ENCODE results near the gene TEX26.

The TEX26 gene

GRCh38 chr13:30974350-30974749 is 41.9 kb downstream of the TEX26 start:
- in situ Hi-C loops (cut with MboI; ENCODE audit: low sequenced_read_pairs) = no loop called here

- in situ Hi-C loops (cut with MboI; ENCODE audit: low sequenced_read_pairs) = no loop called here
Measured at GRCh38 chr13:30976025-30976424, 43.6 kb downstream of the TEX26 start.

GRCh38 chr13:30978981-30979956 is 46.8 kb downstream of the TEX26 start:
- in situ Hi-C loops (cut with MboI; ENCODE audit: low sequenced_read_pairs) = no loop called here

GRCh38 chr13:30982506-30982905 is 50.0 kb downstream of the TEX26 start:
- in situ Hi-C loops (cut with MboI; ENCODE audit: low sequenced_read_pairs) = no loop called here

GRCh38 chr13:30982906-30983305 is 50.5 kb downstream of the TEX26 start:
- in situ Hi-C loops (cut with MboI; ENCODE audit: low sequenced_read_pairs) = no loop called here

- in situ Hi-C loops (cut with MboI; ENCODE audit: low sequenced_read_pairs) = no loop called here
Measured at GRCh38 chr13:30983431-30983830, 51.0 kb downstream of the TEX26 start.

- in situ Hi-C loops (cut with MboI; ENCODE audit: low sequenced_read_pairs) = no loop called here
Measured at GRCh38 chr13:30984620-30985019, 52.2 kb downstream of the TEX26 start.

GRCh38 chr13:30985637-30986205 is 53.3 kb downstream of the TEX26 start:
- in situ Hi-C loops (cut with MboI; ENCODE audit: low sequenced_read_pairs) = no loop called here

GRCh38 chr13:30991184-30991583 is 58.7 kb downstream of the TEX26 start:
- in situ Hi-C loops (cut with MboI; ENCODE audit: low sequenced_read_pairs) = no loop called here

GRCh38 chr13:30991922-30992321 is 59.5 kb downstream of the TEX26 start:
- in situ Hi-C loops (cut with MboI; ENCODE audit: low sequenced_read_pairs) = no loop called here

- in situ Hi-C loops (cut with MboI; ENCODE audit: low sequenced_read_pairs) = no loop called here
Measured at GRCh38 chr13:30995331-30995730, 62.9 kb downstream of the TEX26 start.

- in situ Hi-C loops (cut with MboI; ENCODE audit: low sequenced_read_pairs) = no loop called here
Measured at GRCh38 chr13:30997697-30998096, 65.2 kb downstream of the TEX26 start.

GRCh38 chr13:30998136-30999088 is 66.0 kb downstream of the TEX26 start:
- in situ Hi-C loops (cut with MboI; ENCODE audit: low sequenced_read_pairs) = no loop called here

GRCh38 chr13:31000889-31001288 is 68.4 kb downstream of the TEX26 start:
- in situ Hi-C loops (cut with MboI; ENCODE audit: low sequenced_read_pairs) = no loop called here

- in situ Hi-C loops (cut with MboI; ENCODE audit: low sequenced_read_pairs) = no loop called here
Measured at GRCh38 chr13:31001647-31002046, 69.2 kb downstream of the TEX26 start.

- in situ Hi-C loops (cut with MboI; ENCODE audit: low sequenced_read_pairs) = no loop called here
Measured at GRCh38 chr13:31005066-31005465, 72.6 kb downstream of the TEX26 start.

GRCh38 chr13:31007417-31007816 is 75.0 kb downstream of the TEX26 start:
- in situ Hi-C loops (cut with MboI; ENCODE audit: low sequenced_read_pairs) = no loop called here

GRCh38 chr13:31008400-31009115 is 76.1 kb downstream of the TEX26 start:
- in situ Hi-C loops (cut with MboI; ENCODE audit: low sequenced_read_pairs) = no loop called here

GRCh38 chr13:31009166-31009565 is 76.7 kb downstream of the TEX26 start:
- in situ Hi-C loops (cut with MboI; ENCODE audit: low sequenced_read_pairs) = no loop called here

- in situ Hi-C loops (cut with MboI; ENCODE audit: low sequenced_read_pairs) = no loop called here
Measured at GRCh38 chr13:31010296-31010695, 77.8 kb downstream of the TEX26 start.

Measured in HL-60/S4 (cell line).